Muscle layer of colon (tissue), 2 donors: ENCODE measurements around the gene CYP8B1.
A peak's percentile ranks its signal among the peaks of the same experiment; 100 is the strongest.

ENCODE experiments used
- H3K27ac ChIP-seq: one replicate; pipeline ENCODE4 v1.7.0; 2013; ENCODE audit warnings: low read depth, mild to moderate bottlenecking, low read length, moderate library complexity
- H3K27me3 ChIP-seq, 2 donors: one replicate each; pipeline ENCODE4 v1.7.0; 2013; ENCODE audit warnings: low read length in 2 of 2, mild to moderate bottlenecking in 2 of 2; ENCODE audit not compliant: insufficient read depth in 2 of 2, control insufficient read depth in 1 of 2
- H3K36me3 ChIP-seq: one replicate; pipeline ENCODE4 v1.7.0; 2013; ENCODE audit warnings: mild to moderate bottlenecking, low read length; ENCODE audit not compliant: insufficient read depth
- H3K4me1 ChIP-seq: one replicate; pipeline ENCODE4 v1.7.0; 2013; ENCODE audit warnings: mild to moderate bottlenecking, low read length; ENCODE audit not compliant: insufficient read depth
- H3K4me3 ChIP-seq, 2 donors: one replicate each; pipeline ENCODE4 v1.7.0; 2013; ENCODE audit warnings: low read length in 2 of 2, low read depth in 1 of 2, mild to moderate bottlenecking in 1 of 2, moderate library complexity in 1 of 2
- H3K9ac ChIP-seq: one replicate; pipeline ENCODE4 v1.7.0; 2013; ENCODE audit warnings: low read length
- H3K9me3 ChIP-seq: one replicate; pipeline ENCODE4 v1.7.0; 2013; ENCODE audit warnings: mild to moderate bottlenecking, low read length
- donor health status: abdominal sarcoma.
- donor health status: Adenocarcinoma of cecum.

Gene CYP8B1

GRCh38 chr3:42849017-42849416, 26.7 kb downstream of the CYP8B1 start:
- Histone ChIP-seq H3K27me3 (no peaks in the 10 kb centered on the region), H3K4me1 (peaks cover 18% of the 10 kb centered on the region), H3K9ac (no peak overlapping the region), H3K27ac (no peak overlapping the region), H3K36me3 (no peaks in the 10 kb centered on the region), H3K4me3 (no peak overlapping the region), H3K9me3 (no peaks in the 10 kb centered on the region)

GRCh38 chr3:42847731-42848130, 27.9 kb downstream of the CYP8B1 start:
- Histone ChIP-seq H3K9ac (no peak overlapping the region), H3K36me3 (no peaks in the 10 kb centered on the region), H3K4me1 (peaks cover 18% of the 10 kb centered on the region), H3K27ac (no peak overlapping the region), H3K4me3 (no peak overlapping the region), H3K9me3 (no peaks in the 10 kb centered on the region), H3K27me3 (no peaks in the 10 kb centered on the region)

- peaks cover 18% of the 10 kb centered on the region for H3K4me1 ChIP-seq
- H3K36me3 ChIP-seq = no peaks in the 10 kb centered on the region
- H3K4me3 ChIP-seq = no peak overlapping the region
- H3K27me3 ChIP-seq = no peaks in the 10 kb centered on the region
- H3K9ac ChIP-seq = no peak overlapping the region
- H3K27ac ChIP-seq = peak overlapping the region; percentile 63
- H3K9me3 ChIP-seq = no peaks in the 10 kb centered on the region
These were observed 28.8 kb downstream of the CYP8B1 start for GRCh38 chr3:42846685-42847522.

DNA sequence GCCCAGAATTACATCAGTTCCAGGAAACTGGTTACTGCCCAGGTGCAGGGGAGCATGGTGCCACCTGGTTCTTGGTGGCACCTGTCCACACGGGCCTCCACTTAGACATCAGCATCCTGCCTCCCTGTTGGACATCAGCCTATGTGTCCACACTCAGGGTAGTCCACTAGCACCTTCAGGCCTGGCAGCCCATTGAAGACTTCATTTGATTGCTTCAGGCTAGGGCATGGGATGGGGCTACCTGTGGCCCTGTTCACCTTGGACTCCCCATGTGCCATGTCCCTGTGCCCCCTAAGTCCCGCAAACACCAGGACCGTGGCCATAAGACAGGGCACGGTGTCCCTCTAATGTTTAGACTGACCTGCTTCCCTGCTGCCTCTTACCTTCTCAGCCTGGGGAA, 30.9 kb downstream of the CYP8B1 start:
- Histone ChIP-seq H3K4me3 (no peak overlapping the region), H3K27ac (no peak overlapping the region)

DNA sequence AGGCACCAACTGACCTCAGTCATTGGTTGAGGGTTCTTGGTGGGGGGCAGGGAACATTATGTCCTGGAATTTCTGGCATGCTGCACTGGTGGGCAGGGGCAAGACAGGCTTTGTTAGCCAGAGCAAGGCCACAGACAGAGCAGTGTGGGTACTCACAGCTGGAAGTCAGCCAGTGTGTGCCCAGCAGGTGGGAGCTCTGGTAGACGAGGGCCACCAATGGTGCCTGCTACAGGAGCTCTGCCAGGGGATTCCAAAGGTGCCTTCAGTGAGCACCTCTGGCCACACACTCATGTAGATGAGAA, 31.3 kb downstream of the CYP8B1 start:
- H3K4me3 ChIP-seq = no peak overlapping the region
- no peak overlapping the region for H3K9ac ChIP-seq
- no peaks in the 10 kb centered on the region for H3K27me3 ChIP-seq
- no peaks in the 10 kb centered on the region for H3K36me3 ChIP-seq
- H3K4me1 ChIP-seq = peaks cover 18% of the 10 kb centered on the region
- no peak overlapping the region for H3K27ac ChIP-seq
- no peaks in the 10 kb centered on the region for H3K9me3 ChIP-seq

More for the DNA sequence above, 30.9 kb downstream of the CYP8B1 start:
- H3K9ac ChIP-seq = no peak overlapping the region
- no peaks in the 10 kb centered on the region for H3K9me3 ChIP-seq
- H3K27me3 ChIP-seq = no peaks in the 10 kb centered on the region
- peaks cover 18% of the 10 kb centered on the region for H3K4me1 ChIP-seq
- H3K36me3 ChIP-seq = no peaks in the 10 kb centered on the region

DNA sequence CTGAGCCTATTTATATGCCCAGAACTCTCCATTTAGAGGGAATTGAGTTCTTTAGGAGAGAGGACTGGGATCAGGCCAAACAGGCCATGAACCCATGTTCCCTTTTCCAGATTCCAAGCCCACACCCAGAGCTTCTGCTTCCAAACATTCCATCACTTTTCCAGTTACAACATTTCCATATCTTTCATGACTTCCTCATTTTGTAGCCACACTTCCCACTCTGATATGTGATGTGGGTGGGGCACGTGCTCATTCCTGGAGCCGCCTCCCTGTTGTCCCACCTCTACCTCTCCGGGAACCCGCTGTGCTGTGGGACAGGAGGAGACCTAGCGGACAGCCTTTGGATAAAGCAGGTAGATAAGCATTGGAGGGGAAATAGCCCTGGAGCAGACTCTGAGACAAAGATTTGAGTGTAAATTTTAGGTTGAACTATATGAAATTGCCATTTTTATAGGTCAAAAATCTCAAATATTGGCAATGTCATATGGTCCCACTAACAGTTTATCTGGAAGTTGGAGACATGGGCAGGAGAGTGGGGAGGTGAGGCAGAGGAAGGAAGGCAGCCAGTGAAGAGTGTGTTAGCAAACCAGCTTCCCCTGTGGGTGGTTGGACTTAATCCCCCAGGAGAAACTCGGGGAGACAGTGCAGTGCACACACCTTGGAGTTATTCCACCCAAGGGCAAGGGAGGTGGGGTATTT, 31.8 kb downstream of the CYP8B1 start:
- Histone ChIP-seq H3K27me3 (no peaks in the 10 kb centered on the region), H3K9me3 (no peaks in the 10 kb centered on the region), H3K4me1 (peaks cover 18% of the 10 kb centered on the region), H3K27ac (no peak overlapping the region), H3K9ac (no peak overlapping the region), H3K4me3 (no peak overlapping the region), H3K36me3 (no peaks in the 10 kb centered on the region)

- H3K4me3 ChIP-seq = no peak overlapping the region
- H3K27ac ChIP-seq = no peak overlapping the region
- no peak overlapping the region for H3K9ac ChIP-seq
These were observed 34.3 kb downstream of the CYP8B1 start for GRCh38 chr3:42841332-42841731.

DNA sequence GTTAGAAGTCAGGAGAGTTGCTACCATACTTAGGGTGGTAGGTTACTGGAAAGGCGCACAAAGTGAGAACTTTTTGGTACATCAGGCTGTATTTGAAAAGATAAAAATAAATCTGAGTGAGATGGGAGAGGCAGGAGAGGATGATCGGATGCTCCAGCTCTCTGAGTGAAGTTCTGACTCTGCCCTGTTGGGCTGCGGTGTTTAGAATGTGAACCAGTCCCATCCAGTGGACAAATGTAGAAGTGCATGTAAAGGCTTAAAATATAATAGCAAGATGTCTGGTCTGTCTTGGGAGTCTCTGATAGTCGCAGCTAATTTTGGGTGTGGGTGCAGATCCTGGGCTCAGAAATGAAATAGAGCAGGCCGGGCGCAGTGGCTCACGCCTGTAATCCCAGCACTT, 36.1 kb downstream of the CYP8B1 start:
- no peaks in the 10 kb centered on the region for H3K27me3 ChIP-seq
- no peaks in the 10 kb centered on the region for H3K4me1 ChIP-seq
- H3K36me3 ChIP-seq = no peaks in the 10 kb centered on the region
- no peak overlapping the region for H3K4me3 ChIP-seq
- H3K9me3 ChIP-seq = no peaks in the 10 kb centered on the region
- no peak overlapping the region for H3K9ac ChIP-seq
- H3K27ac ChIP-seq = no peak overlapping the region

More at GRCh38 chr3:42841332-42841731, 34.3 kb downstream of the CYP8B1 start:
- Histone ChIP-seq H3K27me3 (no peaks in the 10 kb centered on the region), H3K36me3 (no peaks in the 10 kb centered on the region), H3K9me3 (no peaks in the 10 kb centered on the region), H3K4me1 (peaks cover 6% of the 10 kb centered on the region)

DNA sequence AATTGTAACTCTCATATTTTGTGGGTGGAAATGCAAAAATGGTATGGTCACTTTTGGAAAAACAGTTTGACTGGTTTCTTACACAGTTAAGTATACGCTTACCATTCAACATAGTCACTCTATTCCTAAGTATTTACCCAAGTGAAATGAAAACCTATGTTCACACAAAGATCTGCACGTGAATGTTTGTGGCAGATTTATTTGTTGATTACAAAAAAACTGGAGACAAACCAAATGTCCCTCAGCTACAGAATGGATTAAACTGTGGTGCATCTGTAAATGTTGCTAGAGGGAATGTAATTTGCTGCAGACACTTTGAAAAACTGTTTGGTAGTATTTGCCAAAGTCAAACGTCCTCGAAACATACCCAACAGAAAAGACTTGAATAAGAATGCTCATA, 37.1 kb downstream of the CYP8B1 start:
- no peak overlapping the region for H3K4me3 ChIP-seq
- no peak overlapping the region for H3K27ac ChIP-seq
- no peak overlapping the region for H3K9ac ChIP-seq
- no peaks in the 10 kb centered on the region for H3K27me3 ChIP-seq
- H3K36me3 ChIP-seq = no peaks in the 10 kb centered on the region
- H3K4me1 ChIP-seq = no peaks in the 10 kb centered on the region
- H3K9me3 ChIP-seq = no peaks in the 10 kb centered on the region

DNA sequence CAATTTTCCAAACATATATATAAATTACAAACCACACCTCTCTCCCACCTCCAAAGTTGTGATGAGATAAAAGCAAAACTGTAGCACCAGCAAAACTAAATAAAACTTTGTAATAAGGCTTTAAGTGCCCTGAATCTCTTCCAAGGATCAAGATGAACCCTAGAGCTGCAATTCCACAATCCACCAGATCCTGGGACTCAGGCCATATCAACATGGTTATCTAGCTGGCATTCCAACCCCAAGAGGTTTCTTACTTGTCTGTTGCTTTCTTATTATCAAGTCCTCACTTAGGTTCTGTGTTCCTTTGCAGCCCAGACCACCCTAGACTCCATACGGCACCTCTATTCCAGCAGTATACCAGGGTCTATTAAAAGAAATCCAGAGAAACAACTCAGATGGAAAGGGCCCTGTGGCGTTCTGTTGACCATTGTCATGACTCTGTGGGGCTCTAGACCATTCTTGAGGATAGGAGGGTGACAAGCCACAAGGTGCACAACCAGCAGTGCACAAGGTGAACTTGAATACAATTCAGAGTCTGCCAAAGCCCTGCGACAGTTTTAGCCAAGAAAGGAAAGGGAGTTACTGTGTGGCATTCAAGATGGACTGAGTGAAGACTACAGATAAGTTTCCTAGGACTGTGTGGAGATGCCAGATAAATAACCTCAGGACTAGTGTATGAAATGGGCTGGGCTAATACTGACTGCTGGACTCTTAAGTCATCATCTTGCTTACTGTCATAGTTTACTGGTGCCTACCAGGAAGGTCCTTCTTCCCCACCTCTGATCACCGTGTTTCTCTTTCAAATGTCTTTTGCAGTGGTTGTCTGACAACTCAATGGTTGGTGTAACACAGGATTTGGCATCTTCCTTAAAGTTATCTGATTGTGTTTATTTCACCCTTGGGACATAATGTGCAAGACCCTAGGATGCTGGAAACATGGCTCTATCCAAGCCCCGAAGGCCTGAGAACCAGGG, 39.2 kb downstream of the CYP8B1 start:
- Histone ChIP-seq H3K9me3 (no peaks in the 10 kb centered on the region), H3K4me3 (no peak overlapping the region), H3K4me1 (no peaks in the 10 kb centered on the region), H3K27me3 (no peaks in the 10 kb centered on the region), H3K36me3 (no peaks in the 10 kb centered on the region), H3K9ac (no peak overlapping the region), H3K27ac (no peak overlapping the region)

DNA sequence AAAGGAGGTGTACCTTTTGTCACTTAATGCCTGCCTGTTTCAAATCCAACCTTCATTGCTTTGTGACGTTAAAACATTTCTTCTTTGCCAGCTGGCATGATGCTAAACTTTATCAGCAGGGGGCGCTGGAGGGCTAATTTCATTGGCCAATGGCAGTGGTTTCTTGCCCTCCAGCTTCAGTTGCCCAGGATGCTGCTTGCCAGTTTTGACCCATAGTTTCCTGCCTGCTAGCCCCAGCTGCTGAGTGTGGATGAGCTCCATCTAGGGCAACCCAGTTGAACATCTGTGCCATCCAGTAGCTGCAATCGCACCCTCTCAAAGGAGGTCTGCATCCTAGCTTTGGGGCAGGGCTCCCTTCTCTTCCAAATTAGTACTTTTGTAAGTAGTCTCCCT, 44.4 kb downstream of the CYP8B1 start:
- no peaks in the 10 kb centered on the region for H3K36me3 ChIP-seq
- no peaks in the 10 kb centered on the region for H3K9me3 ChIP-seq
- no peaks in the 10 kb centered on the region for H3K4me1 ChIP-seq
- H3K4me3 ChIP-seq = no peak overlapping the region
- H3K27me3 ChIP-seq = no peaks in the 10 kb centered on the region
- no peak overlapping the region for H3K9ac ChIP-seq
- H3K27ac ChIP-seq = no peak overlapping the region
